ENCODE data around the gene CXCR4.
A peak's percentile ranks its signal among the peaks of the same experiment; 100 is the strongest.

The CXCR4 gene

GRCh38 chr2:136070913-136071312, 47.0 kb downstream of the CXCR4 start:
- Histone ChIP-seq H3K4me1 (ENCODE audit: insufficient read depth, low read length, severe bottlenecking) (peaks cover 44% of the 10 kb centered on the region), H3K9me2 (ENCODE audit: low read depth, low read length) (no peaks in the 10 kb centered on the region), H2AFZ (ENCODE audit: low read length) (no peak overlapping the region), H3K36me3 (ENCODE audit: insufficient read depth, low read length) (no peaks in the 10 kb centered on the region; the same call in 1 of the 2 replicates), H3F3A (ENCODE audit: insufficient read depth, low read length) (no peaks in the 10 kb centered on the region), H3K4me3 (ENCODE audit: low read depth, low read length, poor library complexity, severe bottlenecking) (no peak overlapping the region), H3K27ac (ENCODE audit: low read depth, low read length, poor library complexity, severe bottlenecking) (no peak overlapping the region), H3K27me3 (ENCODE audit: insufficient read depth, low read length) (no peaks in the 10 kb centered on the region), H4K20me1 (ENCODE audit: insufficient read depth, low read length) (no peaks in the 10 kb centered on the region), H3K4me2 (ENCODE audit: low read length) (no peak overlapping the region), H3K9me3 (ENCODE audit: low read length) (peaks cover 20% of the 10 kb centered on the region), H3K9ac (ENCODE audit: low read length) (no peak overlapping the region), H3K79me2 (ENCODE audit: insufficient read depth, low read length) (no peaks in the 10 kb centered on the region)
- TF ChIP-seq EZH2 (IDR thresholded peaks at IDR 0.05; ENCODE audit: borderline replicate concordance, low read length) (no peak), CTCF (IDR thresholded peaks at IDR 0.05; ENCODE audit: low read length) (no peak)

- no peak overlapping the region for H3K4me3 ChIP-seq (ENCODE audit: low read depth, low read length, poor library complexity, severe bottlenecking)
- no peaks in the 10 kb centered on the region; the same call in 1 of the 2 replicates for H3K36me3 ChIP-seq (ENCODE audit: insufficient read depth, low read length)
Observed at GRCh38 chr2:136069773-136070172, 48.2 kb downstream of the CXCR4 start.

GRCh38 chr2:136068581-136069227, 49.2 kb downstream of the CXCR4 start:
- no peaks in the 10 kb centered on the region; the same call in 1 of the 2 replicates for H3K36me3 ChIP-seq (ENCODE audit: insufficient read depth, low read length)
- H2AFZ ChIP-seq (ENCODE audit: low read length), result peak overlapping the region; percentile 6
- peaks cover 17% of the 10 kb centered on the region for H3K9me3 ChIP-seq (ENCODE audit: low read length)
- TF ChIP-seq CTCF (IDR thresholded peaks at IDR 0.05; ENCODE audit: low read length) (no peak), EZH2 (IDR thresholded peaks at IDR 0.05; ENCODE audit: borderline replicate concordance, low read length) (no peak)
- peak overlapping the region; percentile 40 for H3K4me2 ChIP-seq (ENCODE audit: low read length)
- H3K27ac ChIP-seq (ENCODE audit: low read depth, low read length, poor library complexity, severe bottlenecking), result peak overlapping the region; percentile 43
- no peak overlapping the region for H3K4me3 ChIP-seq (ENCODE audit: low read depth, low read length, poor library complexity, severe bottlenecking)
- H4K20me1 ChIP-seq (ENCODE audit: insufficient read depth, low read length), result no peaks in the 10 kb centered on the region
- H3K9me2 ChIP-seq (ENCODE audit: low read depth, low read length), result no peaks in the 10 kb centered on the region
- H3K27me3 ChIP-seq (ENCODE audit: insufficient read depth, low read length), result no peaks in the 10 kb centered on the region
- H3K4me1 ChIP-seq (ENCODE audit: insufficient read depth, low read length, severe bottlenecking), result peaks cover 39% of the 10 kb centered on the region
- H3K79me2 ChIP-seq (ENCODE audit: insufficient read depth, low read length), result no peaks in the 10 kb centered on the region
- H3F3A ChIP-seq (ENCODE audit: insufficient read depth, low read length), result no peaks in the 10 kb centered on the region
- peak overlapping the region; percentile 25 for H3K9ac ChIP-seq (ENCODE audit: low read length)

More at GRCh38 chr2:136069773-136070172, 48.2 kb downstream of the CXCR4 start:
- peaks cover 20% of the 10 kb centered on the region for H3K9me3 ChIP-seq (ENCODE audit: low read length)
- no peak overlapping the region for H3K9ac ChIP-seq (ENCODE audit: low read length)
- TF ChIP-seq EZH2 (IDR thresholded peaks at IDR 0.05; ENCODE audit: borderline replicate concordance, low read length) (no peak), CTCF (IDR thresholded peaks at IDR 0.05; ENCODE audit: low read length) (no peak)
- H2AFZ ChIP-seq (ENCODE audit: low read length), result no peak overlapping the region
- H3K27ac ChIP-seq (ENCODE audit: low read depth, low read length, poor library complexity, severe bottlenecking), result no peak overlapping the region
- H4K20me1 ChIP-seq (ENCODE audit: insufficient read depth, low read length), result no peaks in the 10 kb centered on the region
- no peaks in the 10 kb centered on the region for H3K9me2 ChIP-seq (ENCODE audit: low read depth, low read length)
- peaks cover 40% of the 10 kb centered on the region for H3K4me1 ChIP-seq (ENCODE audit: insufficient read depth, low read length, severe bottlenecking)
- no peaks in the 10 kb centered on the region for H3F3A ChIP-seq (ENCODE audit: insufficient read depth, low read length)
- H3K79me2 ChIP-seq (ENCODE audit: insufficient read depth, low read length), result no peaks in the 10 kb centered on the region
- no peak overlapping the region for H3K4me2 ChIP-seq (ENCODE audit: low read length)
- H3K27me3 ChIP-seq (ENCODE audit: insufficient read depth, low read length), result no peaks in the 10 kb centered on the region
